GM12801 (cell line): ENCODE results near the gene RNASE2.

Experiments
- TF ChIP-seq, protein P1 (sequence below): IDR thresholded peaks from one replicate; pipeline ENCODE4 v1.5.1; 2011; ENCODE audit warnings: control low read depth; ENCODE audit not compliant: insufficient read length; ENCODE audit errors: extremely low read depth

The RNASE2 gene

DNA sequence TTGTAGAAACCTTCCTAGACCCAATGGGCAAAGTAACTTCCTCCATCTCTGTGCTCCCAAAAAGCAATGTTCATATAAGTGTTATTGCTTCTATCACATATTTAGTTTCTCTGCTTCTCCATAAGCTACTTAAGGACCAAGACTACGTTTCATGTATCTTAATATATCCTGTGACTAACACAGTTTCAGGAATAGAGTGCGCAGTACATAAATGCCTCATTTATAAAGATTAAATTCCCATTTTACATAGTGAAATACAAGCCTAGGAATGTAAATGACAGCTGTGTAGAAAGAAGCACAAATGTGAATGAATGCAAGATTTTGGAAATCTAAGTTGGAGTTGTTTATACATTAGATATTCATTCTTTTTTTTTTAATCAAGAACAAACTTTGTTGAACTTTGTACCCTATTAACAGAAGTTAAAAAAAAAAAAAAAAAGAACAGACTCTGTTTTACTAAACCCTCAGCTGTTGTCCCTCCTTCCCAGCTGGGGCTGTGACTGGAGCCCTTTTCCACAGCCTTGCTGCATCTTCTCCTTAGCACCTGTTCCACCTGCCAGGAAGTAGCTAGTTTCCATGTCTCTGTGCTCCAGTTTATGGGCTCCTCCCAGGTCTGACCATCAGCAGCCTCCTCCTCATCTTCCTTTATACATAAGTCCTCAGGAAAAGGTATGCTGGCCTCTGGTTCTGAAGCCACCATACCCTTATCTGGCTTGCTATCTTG lies 27.5 kb downstream of the RNASE2 start:
- TF ChIP-seq, protein P1, sequence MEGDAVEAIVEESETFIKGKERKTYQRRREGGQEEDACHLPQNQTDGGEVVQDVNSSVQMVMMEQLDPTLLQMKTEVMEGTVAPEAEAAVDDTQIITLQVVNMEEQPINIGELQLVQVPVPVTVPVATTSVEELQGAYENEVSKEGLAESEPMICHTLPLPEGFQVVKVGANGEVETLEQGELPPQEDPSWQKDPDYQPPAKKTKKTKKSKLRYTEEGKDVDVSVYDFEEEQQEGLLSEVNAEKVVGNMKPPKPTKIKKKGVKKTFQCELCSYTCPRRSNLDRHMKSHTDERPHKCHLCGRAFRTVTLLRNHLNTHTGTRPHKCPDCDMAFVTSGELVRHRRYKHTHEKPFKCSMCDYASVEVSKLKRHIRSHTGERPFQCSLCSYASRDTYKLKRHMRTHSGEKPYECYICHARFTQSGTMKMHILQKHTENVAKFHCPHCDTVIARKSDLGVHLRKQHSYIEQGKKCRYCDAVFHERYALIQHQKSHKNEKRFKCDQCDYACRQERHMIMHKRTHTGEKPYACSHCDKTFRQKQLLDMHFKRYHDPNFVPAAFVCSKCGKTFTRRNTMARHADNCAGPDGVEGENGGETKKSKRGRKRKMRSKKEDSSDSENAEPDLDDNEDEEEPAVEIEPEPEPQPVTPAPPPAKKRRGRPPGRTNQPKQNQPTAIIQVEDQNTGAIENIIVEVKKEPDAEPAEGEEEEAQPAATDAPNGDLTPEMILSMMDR: no peak

GRCh38 chr14:20986811-20987210 lies 31.5 kb downstream of the RNASE2 start:
- TF ChIP-seq, protein P1: no peak

DNA sequence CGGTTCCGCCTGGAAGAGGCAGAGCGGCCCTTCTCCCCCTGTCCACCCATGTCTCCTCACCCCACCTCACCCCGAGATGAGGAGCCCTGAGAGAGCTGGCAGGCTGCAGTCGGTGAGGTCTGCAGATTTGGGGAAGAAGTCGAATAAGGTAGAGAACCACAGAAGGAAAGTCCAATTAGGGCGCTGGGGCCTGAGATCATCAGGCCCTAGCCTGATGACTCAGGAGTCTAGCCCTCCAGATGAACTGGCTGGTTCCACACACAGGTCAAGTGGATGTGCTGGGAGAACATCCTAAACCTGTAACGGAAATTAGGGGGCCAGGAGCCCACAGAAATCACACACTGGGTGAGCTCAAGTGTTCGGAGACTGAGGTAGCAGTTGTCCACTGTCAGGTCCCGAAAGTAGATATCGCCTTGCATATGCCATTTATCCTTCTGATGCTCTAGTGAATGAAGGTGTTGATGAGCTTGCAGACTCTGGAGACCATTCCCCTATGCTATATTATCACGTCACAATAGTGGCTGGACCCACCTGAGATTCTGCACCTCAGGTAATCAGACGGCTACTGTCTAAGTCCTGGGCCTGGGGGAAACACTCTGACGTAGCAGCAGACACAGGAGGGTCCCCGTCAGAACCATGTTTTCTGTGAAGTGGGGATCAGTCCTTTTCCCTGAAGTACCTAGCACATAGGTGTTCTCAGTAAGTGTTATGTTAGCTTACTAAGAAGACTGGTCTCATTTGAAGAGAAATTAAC lies 33.6 kb downstream of the RNASE2 start:
- TF ChIP-seq, protein P1: no peak

DNA sequence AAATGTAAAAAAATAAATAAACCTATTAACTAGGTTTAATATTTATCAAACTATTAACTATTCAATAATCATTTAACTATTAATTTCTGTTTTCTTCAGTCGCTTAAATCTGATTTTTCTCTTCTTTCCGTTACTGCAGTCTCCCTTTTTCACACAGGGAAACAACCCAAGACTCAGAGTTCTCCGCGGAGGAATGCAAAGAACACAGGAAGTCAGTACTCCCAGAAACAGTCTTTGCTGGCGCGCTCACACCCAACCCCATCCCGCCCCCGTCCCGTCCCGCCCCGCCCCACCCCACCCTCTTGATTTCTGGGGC lies 34.1 kb downstream of the RNASE2 start:
- TF ChIP-seq, protein P1: no peak

- TF ChIP-seq, protein P1: no peak
Measured at GRCh38 chr14:20989787-20990600, 34.7 kb downstream of the RNASE2 start, which contains the start of gene METTL17. Gene METTL17, plus strand, starts transcription at chr14:20989980. Its CDS starts 23 bp downstream, at chr14:20990003.

GRCh38 chr14:20996521-20996920 lies 41.2 kb downstream of the RNASE2 start:
- TF ChIP-seq, protein P1: no peak

GRCh38 chr14:20997115-20997514 lies 41.8 kb downstream of the RNASE2 start:
- TF ChIP-seq, protein P1: no peak
